Lower leg skin (tissue), 4 donors: Measurements from ENCODE around the gene PPFIA4. TPM values are rescaled to one million over a fixed set of nuclear protein-coding genes. Genes with fewer than 3 reads are reported as not detected.

Experiments used
- DNase-seq, 2 donors: peaks; one replicate each; pipeline ENCODE4 v3.0.0-alpha.2; 2019; ENCODE audit warnings: low spot score in 2 of 2
- H3K4me3 ChIP-seq: fragments of 200-600 bp; sonication (generic); 2 replicates; pipeline ENCODE4 v1.5.1; 2017; ENCODE audit warnings: mild to moderate bottlenecking, low read depth; ENCODE audit not compliant: poor library complexity, severe bottlenecking
- CTCF ChIP-seq, 3 donors: fragments of 450-650 bp; IDR thresholded peaks; one replicate each; pipeline ENCODE4 v1.5.1; 2016; ENCODE audit warnings: antibody characterized with exemption in 3 of 3, mild to moderate bottlenecking in 3 of 3, moderate library complexity in 2 of 3
- POLR2A ChIP-seq, 2 donors: fragments of 450-650 bp; IDR thresholded peaks; one replicate each; pipeline ENCODE4 v1.6.1; 2016 to 2017; ENCODE audit warnings: antibody characterized with exemption in 2 of 2, mild to moderate bottlenecking in 1 of 2, moderate library complexity in 1 of 2
- WGBS, 2 donors: methylation state at CpG; one replicate each; pipeline ENCODE4 v1.1.5; 2018; 5-methylcytosine and 5-hydroxymethylcytosine counted together
- intact Hi-C: fragments of 100-400 bp; cut with DNase I; formaldehyde crosslinking; loops from one replicate; pipeline ENCODE4 v1.15.0; 2023; ENCODE audit warnings: low total_unique reads
- total RNA-seq, 4 donors: library from RNA; depleted of rRNA; stranded (reverse); fragments of >200 nt; gene quantifications; one replicate each; pipeline ENCODE4 v1.1.0, GENCODE V29; 2016

PPFIA4 gene
- total RNA-seq, 4 donors from 2014 or later = 1.7 to 4.0 (median 2.8) TPM

- no peak for DNase-seq
These were observed 49.8 kb downstream of the PPFIA4 start for GRCh38 chr1:203076031-203076511.

GRCh38 chr1:203077367-203077766 lies 51.1 kb downstream of the PPFIA4 start:
- no peak for TF ChIP-seq POLR2A (IDR thresholded peaks at IDR 0.05)
- no peak for TF ChIP-seq CTCF (IDR thresholded peaks at IDR 0.05)
- no peak overlapping the region for H3K4me3 ChIP-seq
- DNase-seq = no peak
- 94 to 95% methylated on average over 3 of the region's 3 CpGs for WGBS, 2 donors
- intact Hi-C loops = no loop called here

More at GRCh38 chr1:203076031-203076511, 49.8 kb downstream of the PPFIA4 start:
- intact Hi-C loops = no loop called here
- TF ChIP-seq POLR2A (IDR thresholded peaks at IDR 0.05) = no peak
- no peak for TF ChIP-seq CTCF (IDR thresholded peaks at IDR 0.05)
- no peak overlapping the region for H3K4me3 ChIP-seq
- WGBS, 2 donors = 27 to 48% methylated on average over 23 to 27 of the region's 30 CpGs

- H3K4me3 ChIP-seq = no peak overlapping the region
- no peak for TF ChIP-seq POLR2A (IDR thresholded peaks at IDR 0.05)
- TF ChIP-seq CTCF (IDR thresholded peaks at IDR 0.05) = no peak
- 93 to 100% methylated on average over 2 of the region's 2 CpGs for WGBS, 2 donors
- intact Hi-C loops = no loop called here
- DNase-seq = no peak
These were observed 51.7 kb downstream of the PPFIA4 start for GRCh38 chr1:203077956-203078355.

GRCh38 chr1:203078478-203078877 lies 52.2 kb downstream of the PPFIA4 start:
- no peak for DNase-seq
- no peak overlapping the region for H3K4me3 ChIP-seq
- 86 to 87% methylated on average over 3 of the region's 3 CpGs for WGBS, 2 donors
- intact Hi-C loops = no loop called here
- TF ChIP-seq CTCF (IDR thresholded peaks at IDR 0.05) (no peak), POLR2A (IDR thresholded peaks at IDR 0.05) (no peak)

- peak in 1 of 2 donors; percentile 50 for DNase-seq
- TF ChIP-seq POLR2A (IDR thresholded peaks at IDR 0.05) (no peak), CTCF (IDR thresholded peaks at IDR 0.05) (no peak)
- no peak overlapping the region for H3K4me3 ChIP-seq
- intact Hi-C loops = no loop called here
- WGBS, 2 donors = 95 to 96% methylated on average over 5 of the region's 5 CpGs
These were observed 54.2 kb downstream of the PPFIA4 start for GRCh38 chr1:203080456-203080855.
